Sigmoid colon (tissue), 7 donors: ENCODE results near the gene SNX12. TPM values are rescaled to one million over a fixed set of nuclear protein-coding genes. Genes with fewer than 3 reads are reported as not detected.

Source experiments
- DNase-seq: peaks from one replicate; pipeline ENCODE4 v3.0.0-alpha.2; 2019
- H3K27ac ChIP-seq, 4 donors: fragments of 200-600 bp; sonication (generic); one replicate each; pipeline ENCODE4 v1.5.1; 2016 to 2019; ENCODE audit warnings: mild to moderate bottlenecking in 1 of 4
- H3K27me3 ChIP-seq, 3 donors: fragments of 200-600 bp; sonication (generic); one replicate each; pipeline ENCODE4 v1.5.1; 2019; ENCODE audit warnings: mild to moderate bottlenecking in 1 of 3
- H3K36me3 ChIP-seq, 4 donors: fragments of 200-600 bp; sonication (generic); one replicate each; pipeline ENCODE4 v1.5.1; 2016 to 2019
- H3K4me1 ChIP-seq, 4 donors: fragments of 200-600 bp; sonication (generic); one replicate each; pipeline ENCODE4 v1.5.1; 2017 to 2019
- H3K4me3 ChIP-seq, 4 donors: fragments of 200-600 bp; sonication (generic); one replicate each; pipeline ENCODE4 v1.5.1; 2017 to 2019; ENCODE audit warnings: mild to moderate bottlenecking in 2 of 4, moderate library complexity in 1 of 4
- H3K9me3 ChIP-seq, 4 donors: fragments of 200-600 bp in 3 of 4; sonication (generic) in 3 of 4; one replicate each; pipeline versions ENCODE4 v1.5.1 to v1.6.1; 2013 to 2019
- CTCF ChIP-seq, 4 experiments: fragments of 450-650 bp in 3 of 4; fragments of 200-600 bp in 1 of 4; IDR thresholded peaks; one replicate each; pipeline ENCODE4 v1.5.1; 2016 to 2019; ENCODE audit warnings: antibody characterized with exemption in 4 of 4, mild to moderate bottlenecking in 3 of 4, moderate library complexity in 2 of 4
- EP300 ChIP-seq, 4 donors: sonication (generic); formaldehyde crosslinking; IDR thresholded peaks; one replicate each; pipeline ENCODE4 v1.6.1; 2017; ENCODE audit warnings: antibody characterized with exemption in 4 of 4
- POLR2A ChIP-seq, 2 donors: fragments of 450-650 bp; IDR thresholded peaks; one replicate each; pipeline ENCODE4 v1.6.1; 2016; ENCODE audit warnings: antibody characterized with exemption in 2 of 2, mild to moderate bottlenecking in 2 of 2, moderate library complexity in 2 of 2
- POLR2AphosphoS5 ChIP-seq, 4 donors: sonication (generic); formaldehyde crosslinking; IDR thresholded peaks; one replicate each; pipeline ENCODE4 v1.6.1; 2017; ENCODE audit warnings: antibody characterized with exemption in 4 of 4
- WGBS, 2 donors: extraction: QIAGEN DNeasy Blood & Tissue Kit; methylation state at CpG; one replicate each; pipeline ENCODE4 v1.1.7; 2013; 5-methylcytosine and 5-hydroxymethylcytosine counted together
- intact Hi-C: fragments of 100-400 bp; cut with DNase I; formaldehyde crosslinking; loops from one replicate; pipeline ENCODE4 v1.15.1; 2023
- polyA plus RNA-seq, 3 donors: library from polyadenylated mRNA; stranded (reverse); fragments of 200-250 nt; gene quantifications; one replicate each; pipeline ENCODE4 v1.2.3, GENCODE V29; 2013
- total RNA-seq, 4 donors: library from RNA; depleted of rRNA; stranded (reverse); fragments of >200 nt; gene quantifications; one replicate each; pipeline ENCODE4 v1.1.0, GENCODE V29; 2016
- donor health status: healthy with polysubstance abuse.
- donor health status: Bipolar disorder and iron deficiency.
- donor health status: healthy.

Gene SNX12
- total and polyA plus RNA-seq, 7 donors: 27.6 to 66.1 (median 40.6) TPM

GRCh38 chrX:71109051-71109450, 40.9 kb upstream of the SNX12 start:
- no peak for DNase-seq
- WGBS, 2 donors: 82 to 94% methylated on average over 6 of the region's 6 CpGs
- Histone ChIP-seq H3K27me3 (no peaks in the 10 kb centered on the region), H3K27ac (no peak overlapping the region), H3K4me3 (no peak overlapping the region), H3K9me3 (no peaks in the 10 kb centered on the region), H3K4me1 (no peaks in the 10 kb centered on the region), H3K36me3 (no peaks in the 10 kb centered on the region)
- intact Hi-C loops: no loop called here
- no peak for TF ChIP-seq EP300 (IDR thresholded peaks at IDR 0.05)
- no peak for TF ChIP-seq CTCF (IDR thresholded peaks at IDR 0.05)
- TF ChIP-seq POLR2AphosphoS5 (IDR thresholded peaks at IDR 0.05): no peak
- TF ChIP-seq POLR2A (IDR thresholded peaks at IDR 0.05): no peak

DNA sequence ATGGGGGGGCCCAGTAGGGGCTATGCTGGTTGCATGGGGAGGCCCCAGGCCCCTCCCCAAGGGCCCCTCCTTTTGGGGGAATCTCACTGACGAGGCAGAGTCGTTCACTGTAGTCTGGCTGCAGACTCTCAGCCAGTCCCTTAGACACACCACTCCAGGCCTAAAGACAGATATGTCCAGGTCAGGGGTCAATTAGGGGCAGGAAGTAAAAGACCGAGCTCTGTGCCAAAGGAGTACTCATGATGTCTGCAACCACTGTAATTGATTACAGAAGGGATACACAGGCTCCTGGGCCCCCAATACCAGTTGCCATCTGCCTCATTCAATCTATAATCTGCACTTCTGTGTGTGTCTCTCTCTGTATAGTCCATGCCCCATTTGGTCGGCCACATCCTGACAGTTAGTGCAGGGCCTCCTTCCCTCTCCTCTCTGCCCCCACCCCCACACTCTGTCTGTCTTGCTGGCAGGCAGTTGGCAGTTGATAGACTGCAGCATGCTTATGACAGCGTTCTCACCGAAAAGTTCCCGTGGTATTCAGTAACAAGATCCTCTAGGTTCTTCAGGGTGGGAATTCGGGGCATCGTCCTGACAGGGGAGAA, 39.7 kb upstream of the SNX12 start:
- WGBS, 2 donors: 37 to 80% methylated on average over 9 of the region's 9 CpGs
- no peak for DNase-seq
- Histone ChIP-seq H3K4me3 (no peak overlapping the region), H3K4me1 (no peaks in the 10 kb centered on the region), H3K27me3 (no peaks in the 10 kb centered on the region), H3K27ac (no peak overlapping the region), H3K9me3 (no peaks in the 10 kb centered on the region), H3K36me3 (no peaks in the 10 kb centered on the region)
- intact Hi-C loops: no loop called here
- TF ChIP-seq CTCF (IDR thresholded peaks at IDR 0.05) (no peak), EP300 (IDR thresholded peaks at IDR 0.05) (no peak), POLR2A (IDR thresholded peaks at IDR 0.05) (no peak), POLR2AphosphoS5 (IDR thresholded peaks at IDR 0.05) (no peak)

DNA sequence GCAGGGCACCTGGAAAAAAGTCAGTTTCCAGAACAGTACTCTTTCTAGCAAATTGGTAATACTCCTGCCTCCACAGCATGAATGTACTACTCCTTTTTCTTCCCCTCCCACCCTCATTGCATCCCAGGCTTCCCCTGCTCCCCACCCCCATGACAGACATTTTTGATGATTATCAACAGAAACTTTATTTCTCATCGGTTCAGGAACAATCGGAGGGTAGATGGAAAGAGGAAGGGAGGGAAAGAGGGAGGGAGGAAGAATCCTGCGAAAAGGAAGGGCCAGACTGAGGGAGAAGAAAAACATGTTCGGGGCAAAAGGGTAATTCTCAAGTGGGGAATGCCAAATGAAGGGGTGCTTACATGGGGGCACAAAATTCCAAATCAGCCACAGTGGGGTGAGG, 39.1 kb upstream of the SNX12 start:
- Histone ChIP-seq H3K9me3 (no peaks in the 10 kb centered on the region), H3K4me3 (no peak overlapping the region), H3K27me3 (no peaks in the 10 kb centered on the region), H3K27ac (no peak overlapping the region), H3K36me3 (no peaks in the 10 kb centered on the region), H3K4me1 (no peaks in the 10 kb centered on the region)
- intact Hi-C loops: no loop called here
- no peak for TF ChIP-seq POLR2AphosphoS5 (IDR thresholded peaks at IDR 0.05)
- no peak for TF ChIP-seq CTCF (IDR thresholded peaks at IDR 0.05)
- no peak for TF ChIP-seq EP300 (IDR thresholded peaks at IDR 0.05)
- no peak for TF ChIP-seq POLR2A (IDR thresholded peaks at IDR 0.05)
- WGBS, 2 donors: 69 to 82% methylated on average over 4 of the region's 4 CpGs
- DNase-seq: no peak

- no peaks in the 10 kb centered on the region for H3K27me3 ChIP-seq
- H3K9me3 ChIP-seq: no peaks in the 10 kb centered on the region
- WGBS, 2 donors: 90 to 96% methylated on average over 1 of the region's 1 CpG
- no peak within 1 kb of the TSS for H3K4me3 ChIP-seq
- no peak for DNase-seq
- no peaks in the 10 kb centered on the region for H3K36me3 ChIP-seq
- no peaks in the 10 kb centered on the region for H3K4me1 ChIP-seq
- intact Hi-C loops: no loop called here
- no peak within 1 kb of the TSS for H3K27ac ChIP-seq
- TF ChIP-seq POLR2AphosphoS5 (IDR thresholded peaks at IDR 0.05): no peak
- no peak for TF ChIP-seq CTCF (IDR thresholded peaks at IDR 0.05)
- no peak for TF ChIP-seq EP300 (IDR thresholded peaks at IDR 0.05)
- no peak for TF ChIP-seq POLR2A (IDR thresholded peaks at IDR 0.05)
Observed at GRCh38 chrX:71106427-71106826, 38.3 kb upstream of the SNX12 start, which contains the start of gene CXorf65. CXorf65 (minus strand) TSS chrX:71106740; CDS start chrX:71106556, 184 bp downstream.

- H3K27ac ChIP-seq: no peak overlapping the region
- no peaks in the 10 kb centered on the region for H3K4me1 ChIP-seq
- TF ChIP-seq EP300 (IDR thresholded peaks at IDR 0.05): no peak
- no peak for TF ChIP-seq POLR2AphosphoS5 (IDR thresholded peaks at IDR 0.05)
- TF ChIP-seq CTCF (IDR thresholded peaks at IDR 0.05): no peak
- TF ChIP-seq POLR2A (IDR thresholded peaks at IDR 0.05): no peak
- no peaks in the 10 kb centered on the region for H3K27me3 ChIP-seq
- H3K4me3 ChIP-seq: no peak overlapping the region
- intact Hi-C loops: no loop called here
- no peak for DNase-seq
- H3K9me3 ChIP-seq: no peaks in the 10 kb centered on the region
- H3K36me3 ChIP-seq: no peaks in the 10 kb centered on the region
- WGBS, 2 donors: 84 to 98% methylated on average over 3 of the region's 3 CpGs
Observed at GRCh38 chrX:71105628-71106027, 37.5 kb upstream of the SNX12 start.
